Measurements from ENCODE around the gene FAXDC2. TPM values are rescaled to one million over a fixed set of nuclear protein-coding genes. Genes with fewer than 3 reads are reported as not detected.

The FAXDC2 gene
- total and polyA plus RNA-seq, 2 of the 13 experiments (the other 11 are each of a cell fraction or from before 2014, with no cell fraction given): 4.7 to 58.8 TPM

- TF ChIP-seq, protein P1, sequence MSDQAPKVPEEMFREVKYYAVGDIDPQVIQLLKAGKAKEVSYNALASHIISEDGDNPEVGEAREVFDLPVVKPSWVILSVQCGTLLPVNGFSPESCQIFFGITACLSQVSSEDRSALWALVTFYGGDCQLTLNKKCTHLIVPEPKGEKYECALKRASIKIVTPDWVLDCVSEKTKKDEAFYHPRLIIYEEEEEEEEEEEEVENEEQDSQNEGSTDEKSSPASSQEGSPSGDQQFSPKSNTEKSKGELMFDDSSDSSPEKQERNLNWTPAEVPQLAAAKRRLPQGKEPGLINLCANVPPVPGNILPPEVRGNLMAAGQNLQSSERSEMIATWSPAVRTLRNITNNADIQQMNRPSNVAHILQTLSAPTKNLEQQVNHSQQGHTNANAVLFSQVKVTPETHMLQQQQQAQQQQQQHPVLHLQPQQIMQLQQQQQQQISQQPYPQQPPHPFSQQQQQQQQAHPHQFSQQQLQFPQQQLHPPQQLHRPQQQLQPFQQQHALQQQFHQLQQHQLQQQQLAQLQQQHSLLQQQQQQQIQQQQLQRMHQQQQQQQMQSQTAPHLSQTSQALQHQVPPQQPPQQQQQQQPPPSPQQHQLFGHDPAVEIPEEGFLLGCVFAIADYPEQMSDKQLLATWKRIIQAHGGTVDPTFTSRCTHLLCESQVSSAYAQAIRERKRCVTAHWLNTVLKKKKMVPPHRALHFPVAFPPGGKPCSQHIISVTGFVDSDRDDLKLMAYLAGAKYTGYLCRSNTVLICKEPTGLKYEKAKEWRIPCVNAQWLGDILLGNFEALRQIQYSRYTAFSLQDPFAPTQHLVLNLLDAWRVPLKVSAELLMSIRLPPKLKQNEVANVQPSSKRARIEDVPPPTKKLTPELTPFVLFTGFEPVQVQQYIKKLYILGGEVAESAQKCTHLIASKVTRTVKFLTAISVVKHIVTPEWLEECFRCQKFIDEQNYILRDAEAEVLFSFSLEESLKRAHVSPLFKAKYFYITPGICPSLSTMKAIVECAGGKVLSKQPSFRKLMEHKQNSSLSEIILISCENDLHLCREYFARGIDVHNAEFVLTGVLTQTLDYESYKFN (CRISPR knock-in tag; conservative IDR thresholded peaks at IDR 0.05): peak; percentile 56; the same call in 1 of the 2 replicates
- no peak for TF ChIP-seq ZNF850 (CRISPR knock-in tag; conservative IDR thresholded peaks at IDR 0.05)
- no peak for TF ChIP-seq ZNF484 (CRISPR knock-in tag; IDR thresholded peaks at IDR 0.05; ENCODE audit: borderline replicate concordance, low read depth)
- TF ChIP-seq NR2F1 (CRISPR knock-in tag; IDR thresholded peaks at IDR 0.05): 0 out of 4 replicates have a peak, but pooled peaks of 1 of the 2 experiments have one; percentile 40
- no peak for TF ChIP-seq SP140L (CRISPR knock-in tag; IDR thresholded peaks at IDR 0.05; ENCODE audit: borderline replicate concordance)
- TF ChIP-seq CENPX (CRISPR knock-in tag; IDR thresholded peaks at IDR 0.05): no peak
- TF ChIP-seq ZNF33A (CRISPR knock-in tag; IDR thresholded peaks at IDR 0.05; ENCODE audit: borderline replicate concordance): no peak
- TF ChIP-seq ZNF354B (CRISPR knock-in tag; IDR thresholded peaks at IDR 0.05): no peak
- no peak for TF ChIP-seq THAP7 (CRISPR knock-in tag; IDR thresholded peaks at IDR 0.05)
- TF ChIP-seq HBP1 (CRISPR knock-in tag; IDR thresholded peaks at IDR 0.05; ENCODE audit: low read depth): no peak
- no peak for TF ChIP-seq ZNF75D (CRISPR knock-in tag; IDR thresholded peaks at IDR 0.05; ENCODE audit: borderline replicate concordance)
- TF ChIP-seq ERF (CRISPR knock-in tag; IDR thresholded peaks at IDR 0.05): no peak
- TF ChIP-seq, protein P2, sequence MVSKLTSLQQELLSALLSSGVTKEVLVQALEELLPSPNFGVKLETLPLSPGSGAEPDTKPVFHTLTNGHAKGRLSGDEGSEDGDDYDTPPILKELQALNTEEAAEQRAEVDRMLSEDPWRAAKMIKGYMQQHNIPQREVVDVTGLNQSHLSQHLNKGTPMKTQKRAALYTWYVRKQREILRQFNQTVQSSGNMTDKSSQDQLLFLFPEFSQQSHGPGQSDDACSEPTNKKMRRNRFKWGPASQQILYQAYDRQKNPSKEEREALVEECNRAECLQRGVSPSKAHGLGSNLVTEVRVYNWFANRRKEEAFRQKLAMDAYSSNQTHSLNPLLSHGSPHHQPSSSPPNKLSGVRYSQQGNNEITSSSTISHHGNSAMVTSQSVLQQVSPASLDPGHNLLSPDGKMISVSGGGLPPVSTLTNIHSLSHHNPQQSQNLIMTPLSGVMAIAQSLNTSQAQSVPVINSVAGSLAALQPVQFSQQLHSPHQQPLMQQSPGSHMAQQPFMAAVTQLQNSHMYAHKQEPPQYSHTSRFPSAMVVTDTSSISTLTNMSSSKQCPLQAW (CRISPR knock-in tag; IDR thresholded peaks at IDR 0.05): peak; percentile 53
- TF ChIP-seq ZBTB2 (CRISPR knock-in tag; IDR thresholded peaks at IDR 0.05; ENCODE audit: low read depth): no peak
- no peak for TF ChIP-seq ZNF431 (CRISPR knock-in tag; IDR thresholded peaks at IDR 0.05; ENCODE audit: borderline replicate concordance, low read depth)
- TF ChIP-seq IKZF1 (IDR thresholded peaks at IDR 0.05): no peak
- peak; percentile 55 for TF ChIP-seq POGZ (CRISPR knock-in tag; IDR thresholded peaks at IDR 0.05)
Measured at GRCh38 chr5:154850255-154851062, at the start of gene FAXDC2 (continued).

Data from HepG2 (cell line).